Osteoblast (primary cell): Measurements from ENCODE around the gene CIAPIN1. TPM values are rescaled to one million over a fixed set of nuclear protein-coding genes. Genes with fewer than 3 reads are reported as not detected.

Source experiments
- DNase-seq: peaks from one replicate; pipeline ENCODE4 v3.0.0; 2011; ENCODE audit warnings: low spot score, mixed read lengths; ENCODE audit not compliant: insufficient read length; ENCODE audit errors: missing footprints
- H2AFZ ChIP-seq: 2 replicates; pipeline ENCODE4 v1.6.0; 2011; ENCODE audit warnings: mild to moderate bottlenecking, low read length
- H3K27ac ChIP-seq: 2 replicates; pipeline ENCODE4 v1.5.1; 2011; ENCODE audit warnings: mild to moderate bottlenecking, low read depth, low read length, moderate library complexity
- H3K27me3 ChIP-seq: 2 replicates; pipeline ENCODE4 v1.6.0; 2012; ENCODE audit warnings: mild to moderate bottlenecking, control low read depth, inconsistent platforms, low read length, moderate library complexity; ENCODE audit not compliant: insufficient read depth
- H3K36me3 ChIP-seq: 2 replicates; pipeline ENCODE4 v1.5.1; 2011; ENCODE audit warnings: mild to moderate bottlenecking, low read length, control low read depth, moderate library complexity; ENCODE audit not compliant: insufficient read depth
- H3K4me1 ChIP-seq: 2 replicates; pipeline ENCODE4 v1.5.1; 2011; ENCODE audit warnings: mild to moderate bottlenecking, low read length, control low read depth, moderate library complexity; ENCODE audit not compliant: insufficient read depth
- H3K4me2 ChIP-seq: 2 replicates; pipeline ENCODE4 v1.6.0; 2011; ENCODE audit warnings: mild to moderate bottlenecking, low read length; ENCODE audit not compliant: insufficient read depth
- H3K4me3 ChIP-seq: fragments of 200-600 bp; sonication (generic); 3 replicates; pipeline ENCODE4 v1.5.1; 2012; ENCODE audit warnings: mild to moderate bottlenecking, low read length, inconsistent platforms; ENCODE audit not compliant: insufficient read depth
- H3K79me2 ChIP-seq: 2 replicates; pipeline ENCODE4 v1.6.0; 2012; ENCODE audit warnings: mild to moderate bottlenecking, low read length, control low read depth, inconsistent platforms; ENCODE audit not compliant: insufficient read depth
- H3K9me3 ChIP-seq: 2 replicates; pipeline ENCODE4 v1.5.1; 2011; ENCODE audit warnings: low read depth, low read length, control low read depth
- H4K20me1 ChIP-seq: 2 replicates; pipeline ENCODE4 v1.6.0; 2012; ENCODE audit warnings: mild to moderate bottlenecking, low read length, control low read depth; ENCODE audit not compliant: insufficient read depth
- total RNA-seq: library from RNA; depleted of rRNA; stranded (reverse); fragments of >200 nt; gene quantifications from 2 replicates; pipeline ENCODE4 v1.2.3, GENCODE V29; 2012
- TF ChIP-seq, protein P1 (sequence below): IDR thresholded peaks from 2 replicates; pipeline ENCODE4 v1.5.1; 2011; ENCODE audit warnings: mild to moderate bottlenecking, low read depth, low read length, moderate library complexity; ENCODE audit errors: extremely low read depth

CIAPIN1 gene
- total RNA-seq, 1 donor = 39.8 TPM

DNA sequence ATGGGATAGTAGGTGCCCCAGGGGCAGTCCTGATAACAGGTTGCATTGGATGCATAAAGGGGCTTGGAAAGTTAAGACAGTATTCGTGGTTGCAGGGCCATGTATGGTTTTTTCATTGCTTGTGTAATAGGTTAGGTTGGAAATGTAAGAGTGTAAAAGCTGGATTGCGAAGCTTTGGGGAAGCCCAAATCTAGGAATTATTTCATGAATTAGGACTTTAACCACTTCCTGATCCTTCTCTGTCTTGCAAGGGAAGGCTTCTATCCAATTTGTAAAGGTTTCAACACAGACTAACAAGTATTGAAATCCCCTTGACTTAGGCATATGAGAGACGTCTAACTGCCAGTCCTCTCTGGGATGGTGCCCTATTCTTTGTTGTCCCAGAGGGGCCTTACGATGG lies 50.4 kb downstream of the CIAPIN1 start:
- no peaks in the 10 kb centered on the region for H3K4me1 ChIP-seq
- H3K27ac ChIP-seq = no peak overlapping the region
- H3K9me3 ChIP-seq = no peaks in the 10 kb centered on the region
- no peaks in the 10 kb centered on the region for H3K36me3 ChIP-seq
- TF ChIP-seq, protein P1, sequence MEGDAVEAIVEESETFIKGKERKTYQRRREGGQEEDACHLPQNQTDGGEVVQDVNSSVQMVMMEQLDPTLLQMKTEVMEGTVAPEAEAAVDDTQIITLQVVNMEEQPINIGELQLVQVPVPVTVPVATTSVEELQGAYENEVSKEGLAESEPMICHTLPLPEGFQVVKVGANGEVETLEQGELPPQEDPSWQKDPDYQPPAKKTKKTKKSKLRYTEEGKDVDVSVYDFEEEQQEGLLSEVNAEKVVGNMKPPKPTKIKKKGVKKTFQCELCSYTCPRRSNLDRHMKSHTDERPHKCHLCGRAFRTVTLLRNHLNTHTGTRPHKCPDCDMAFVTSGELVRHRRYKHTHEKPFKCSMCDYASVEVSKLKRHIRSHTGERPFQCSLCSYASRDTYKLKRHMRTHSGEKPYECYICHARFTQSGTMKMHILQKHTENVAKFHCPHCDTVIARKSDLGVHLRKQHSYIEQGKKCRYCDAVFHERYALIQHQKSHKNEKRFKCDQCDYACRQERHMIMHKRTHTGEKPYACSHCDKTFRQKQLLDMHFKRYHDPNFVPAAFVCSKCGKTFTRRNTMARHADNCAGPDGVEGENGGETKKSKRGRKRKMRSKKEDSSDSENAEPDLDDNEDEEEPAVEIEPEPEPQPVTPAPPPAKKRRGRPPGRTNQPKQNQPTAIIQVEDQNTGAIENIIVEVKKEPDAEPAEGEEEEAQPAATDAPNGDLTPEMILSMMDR = no peak
- H4K20me1 ChIP-seq = no peaks in the 10 kb centered on the region
- no peak overlapping the region for H3K4me2 ChIP-seq
- no peak overlapping the region for H3K4me3 ChIP-seq
- no peaks in the 10 kb centered on the region for H3K79me2 ChIP-seq
- H3K27me3 ChIP-seq = peaks cover 8% of the 10 kb centered on the region
- H2AFZ ChIP-seq = no peak overlapping the region
- no peak for DNase-seq

DNA sequence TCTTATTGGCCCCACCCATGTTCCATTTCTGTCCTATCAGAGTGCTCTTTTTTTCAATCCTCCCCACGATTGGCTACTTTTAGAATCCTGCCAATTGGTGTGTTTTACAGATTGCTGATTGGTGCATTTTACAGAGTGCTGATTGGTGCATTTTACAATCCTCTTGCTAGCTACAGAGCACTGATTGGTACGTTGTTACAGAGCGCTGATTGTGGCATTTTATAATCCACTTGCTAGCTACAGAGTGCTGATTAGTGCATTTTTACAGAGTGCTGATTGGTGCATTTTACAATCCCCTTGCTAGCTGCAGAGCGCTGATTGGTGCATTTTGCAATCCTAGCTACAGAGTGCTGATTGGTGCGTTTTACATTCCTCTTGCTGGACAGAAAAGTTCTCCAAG lies 52.2 kb downstream of the CIAPIN1 start:
- no peak overlapping the region for H3K4me2 ChIP-seq
- H2AFZ ChIP-seq = no peak overlapping the region
- no peaks in the 10 kb centered on the region for H3K4me1 ChIP-seq
- TF ChIP-seq, protein P1 = no peak
- H3K36me3 ChIP-seq = no peaks in the 10 kb centered on the region
- H4K20me1 ChIP-seq = no peaks in the 10 kb centered on the region
- no peaks in the 10 kb centered on the region for H3K9me3 ChIP-seq
- H3K27ac ChIP-seq = no peak overlapping the region
- DNase-seq = no peak
- H3K27me3 ChIP-seq = peaks cover 14% of the 10 kb centered on the region
- H3K79me2 ChIP-seq = no peaks in the 10 kb centered on the region
- H3K4me3 ChIP-seq = no peak overlapping the region

DNA sequence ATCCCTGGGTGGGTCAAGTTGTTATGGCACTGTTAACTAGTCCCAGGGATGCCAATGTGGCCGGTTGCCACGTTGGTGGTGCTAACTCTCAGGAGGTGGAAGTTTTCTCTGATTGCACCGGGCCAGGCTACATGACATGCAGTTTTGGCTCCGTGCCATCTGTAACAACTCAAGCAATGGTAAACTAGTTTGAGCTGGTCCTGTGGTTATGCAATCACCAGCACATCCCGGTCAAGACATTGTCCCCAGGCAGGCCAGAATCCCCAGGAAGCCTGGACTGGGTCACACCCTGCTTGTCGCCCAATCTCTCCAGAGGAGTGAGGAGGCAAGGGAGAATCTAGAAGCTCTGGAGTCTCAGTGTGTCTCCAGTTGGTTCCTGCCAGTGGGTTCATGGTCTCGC lies 52.7 kb downstream of the CIAPIN1 start:
- H2AFZ ChIP-seq = no peak overlapping the region
- H3K9me3 ChIP-seq = no peaks in the 10 kb centered on the region
- no peaks in the 10 kb centered on the region for H3K79me2 ChIP-seq
- DNase-seq = no peak
- no peaks in the 10 kb centered on the region for H4K20me1 ChIP-seq
- no peak overlapping the region for H3K4me3 ChIP-seq
- no peak overlapping the region for H3K4me2 ChIP-seq
- H3K36me3 ChIP-seq = no peaks in the 10 kb centered on the region
- peaks cover 14% of the 10 kb centered on the region for H3K27me3 ChIP-seq
- H3K27ac ChIP-seq = no peak overlapping the region
- no peaks in the 10 kb centered on the region for H3K4me1 ChIP-seq
- TF ChIP-seq, protein P1 = no peak

GRCh38 chr16:57392694-57393093 lies 54.5 kb downstream of the CIAPIN1 start:
- Histone ChIP-seq H4K20me1 (no peaks in the 10 kb centered on the region), H3K79me2 (no peaks in the 10 kb centered on the region), H2AFZ (no peak overlapping the region), H3K4me3 (no peak overlapping the region), H3K9me3 (no peaks in the 10 kb centered on the region), H3K27me3 (peaks cover 14% of the 10 kb centered on the region), H3K4me2 (no peak overlapping the region), H3K36me3 (no peaks in the 10 kb centered on the region), H3K27ac (no peak overlapping the region), H3K4me1 (no peaks in the 10 kb centered on the region)
- no peak for DNase-seq
- TF ChIP-seq, protein P1 = no peak
